Ureter (tissue), 1 donor: ENCODE results near the gene ACTBL2. TPM values are rescaled to one million over a fixed set of nuclear protein-coding genes. Genes with fewer than 3 reads are reported as not detected.

ENCODE experiments used
- DNase-seq: peaks from one replicate; pipeline ENCODE4 v3.0.0-alpha.2; 2020; ENCODE audit warnings: low spot score
- total RNA-seq: library from RNA; stranded (reverse); gene quantifications from one replicate; pipeline ENCODE4 v1.2.4, GENCODE V29; 2023
- donor health status: DM: yes; HTN: yes; CAD: no.

Gene ACTBL2
- total RNA-seq, 1 donor from 2014 or later: not detected

DNA sequence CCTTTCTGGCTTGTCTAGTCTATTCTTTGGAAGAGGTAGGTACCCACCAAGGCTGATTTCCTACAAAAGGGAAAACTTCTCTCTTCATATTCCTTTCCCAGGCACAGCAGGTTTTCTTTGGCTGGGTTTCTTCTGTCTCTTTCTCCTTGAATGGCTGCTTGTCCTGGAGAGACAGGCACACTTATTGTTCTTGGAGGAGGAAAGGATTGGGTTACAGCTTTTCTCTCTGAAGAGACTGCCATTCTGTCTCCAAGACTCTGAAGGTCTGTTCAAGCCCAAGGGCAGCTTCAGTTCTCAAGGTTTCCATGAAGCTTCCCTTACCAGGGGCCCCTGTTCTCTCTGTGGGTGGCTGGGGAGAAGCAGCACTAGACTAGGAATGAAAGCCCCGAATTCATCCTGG lies 33.9 kb downstream of the ACTBL2 start:
- no peak for DNase-seq

DNA sequence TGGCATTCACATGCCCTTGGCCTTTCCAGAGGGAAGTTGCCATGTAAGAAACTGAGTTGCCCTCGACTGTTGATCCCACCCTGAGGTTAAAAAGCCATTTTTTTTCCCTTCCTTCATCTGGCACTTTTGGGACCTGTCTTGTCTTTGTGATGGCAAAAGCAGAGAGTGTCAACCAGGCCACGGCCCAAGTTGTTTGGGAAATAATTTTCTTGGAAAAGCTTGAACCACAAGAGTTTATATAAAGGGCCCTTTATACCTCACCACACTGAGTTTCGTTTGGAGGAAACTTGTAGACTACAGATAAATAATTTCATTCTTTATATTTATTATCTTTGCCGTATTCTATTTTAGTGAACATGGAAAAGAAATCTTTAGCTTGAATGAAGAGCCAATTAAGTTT lies 34.3 kb downstream of the ACTBL2 start:
- no peak for DNase-seq

DNA sequence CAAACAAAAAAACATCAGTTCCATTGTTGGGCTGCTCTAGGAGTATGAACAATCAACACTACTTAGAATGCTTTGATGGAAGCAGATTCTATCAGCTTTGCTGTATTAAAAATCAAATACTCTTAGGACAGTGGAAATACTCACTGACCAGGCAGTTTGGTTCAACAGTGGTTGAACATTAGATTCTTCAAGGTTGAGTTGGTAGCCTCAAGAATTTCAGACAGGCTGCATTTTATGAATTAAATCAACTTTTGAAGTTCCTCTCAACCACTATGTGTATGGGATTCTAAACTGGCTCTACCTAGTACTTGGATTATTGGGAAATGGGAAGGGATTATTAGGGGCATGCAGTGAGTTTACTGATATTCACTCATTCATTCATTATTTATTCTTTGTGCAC lies 35.0 kb downstream of the ACTBL2 start:
- DNase-seq: no peak

DNA sequence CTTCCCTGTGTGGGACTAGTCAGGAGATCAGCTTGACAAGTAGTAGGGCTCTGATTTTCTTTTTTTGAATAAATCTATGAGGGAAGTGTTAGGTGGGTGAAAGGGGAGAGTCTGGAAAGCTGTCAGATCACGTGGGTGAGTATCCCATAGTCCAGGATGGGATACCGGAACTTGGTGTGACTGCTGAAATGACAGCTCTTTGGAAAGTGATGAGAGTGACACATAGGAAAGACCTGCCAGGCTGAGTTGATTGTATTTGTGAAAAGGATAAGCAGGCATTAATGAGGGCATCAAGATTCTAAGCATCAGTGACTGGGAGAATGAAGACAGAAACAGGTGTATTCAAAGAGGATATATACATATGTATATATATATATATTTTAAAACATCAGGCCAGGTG lies 35.6 kb downstream of the ACTBL2 start:
- DNase-seq: no peak

DNA sequence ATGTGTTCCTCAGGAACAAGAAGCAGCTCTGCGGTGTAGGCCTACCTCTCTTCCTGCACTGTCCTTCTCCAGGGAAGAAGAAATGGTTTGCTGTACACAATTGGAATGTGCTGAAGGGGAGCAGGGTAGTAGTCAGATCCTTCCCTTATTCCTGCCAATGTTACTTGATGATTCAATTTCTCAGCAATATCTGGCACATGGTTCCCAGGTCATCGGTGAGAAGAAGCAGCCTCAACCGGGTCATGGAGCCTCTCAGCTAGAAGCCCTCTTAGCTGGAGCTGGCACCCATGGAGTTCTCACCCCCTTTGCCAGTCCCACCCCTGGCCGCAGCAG lies 36.9 kb downstream of the ACTBL2 start:
- no peak for DNase-seq

DNA sequence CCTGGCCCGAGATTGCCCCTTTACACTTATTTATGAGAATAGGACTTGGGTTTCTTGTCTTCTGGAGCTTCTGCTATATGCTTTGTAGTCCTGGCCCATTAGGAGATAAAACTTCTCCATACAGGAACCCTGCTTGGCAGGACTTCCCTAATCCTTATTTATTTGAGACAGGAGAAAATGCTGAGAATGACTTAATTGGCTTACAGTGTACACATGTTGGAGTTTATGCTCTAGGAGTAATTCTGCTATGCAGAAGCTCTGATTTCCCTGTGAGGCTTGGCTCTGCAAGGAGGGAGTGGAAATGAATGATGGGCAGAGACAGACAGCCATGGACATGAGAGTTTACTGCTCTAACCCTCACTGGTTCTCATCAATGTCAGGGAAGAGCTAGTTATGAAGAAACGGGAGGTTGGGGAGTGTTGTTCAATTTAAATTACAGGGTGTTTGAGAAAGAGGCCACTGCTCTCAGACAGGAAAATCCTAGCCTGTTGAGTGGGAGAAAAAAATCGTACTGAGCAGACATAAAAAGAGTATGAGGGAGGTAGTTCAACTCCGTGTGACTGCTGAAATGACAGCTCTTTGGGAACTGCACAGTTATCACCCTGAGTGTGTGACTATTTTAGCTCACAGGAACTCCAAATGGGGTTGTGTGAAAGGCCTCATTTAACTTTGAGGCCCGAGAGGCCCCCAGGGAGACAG lies 37.5 kb downstream of the ACTBL2 start:
- DNase-seq: no peak

DNA sequence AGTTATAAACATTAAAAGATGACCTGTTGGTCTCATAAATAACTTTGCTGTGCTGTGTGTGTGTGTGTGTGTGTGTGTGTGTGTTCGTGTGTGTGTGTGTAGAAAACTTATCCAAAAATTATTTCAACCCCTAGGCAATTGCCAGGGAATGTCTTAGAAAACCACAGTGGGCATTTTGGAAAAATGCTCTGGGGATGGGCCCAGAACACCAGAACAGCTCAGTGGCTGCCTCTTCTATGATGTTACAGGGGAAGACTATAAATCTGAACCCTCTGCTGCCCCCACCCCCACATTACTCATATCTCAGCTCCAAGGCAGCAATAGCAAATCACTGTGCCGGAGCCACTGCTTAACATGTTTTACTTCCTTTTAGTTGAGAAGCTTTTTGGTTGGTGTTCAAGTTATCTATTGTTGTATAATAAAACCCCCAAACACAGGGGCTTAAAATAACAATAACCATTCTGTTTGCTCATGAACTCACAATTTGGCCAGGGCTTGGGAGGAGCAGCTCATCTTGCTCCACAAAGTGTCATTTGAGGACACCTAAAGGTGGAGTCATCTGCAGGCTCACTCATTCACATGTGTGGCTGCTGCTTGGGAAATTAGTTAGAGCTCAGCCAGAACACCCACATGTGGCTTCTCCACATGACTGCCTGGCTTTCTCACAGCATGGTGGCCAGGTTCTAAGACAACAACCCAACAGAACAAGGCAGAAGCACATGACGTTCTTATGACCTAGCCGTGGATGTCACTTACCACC lies 40.4 kb downstream of the ACTBL2 start:
- no peak for DNase-seq

DNA sequence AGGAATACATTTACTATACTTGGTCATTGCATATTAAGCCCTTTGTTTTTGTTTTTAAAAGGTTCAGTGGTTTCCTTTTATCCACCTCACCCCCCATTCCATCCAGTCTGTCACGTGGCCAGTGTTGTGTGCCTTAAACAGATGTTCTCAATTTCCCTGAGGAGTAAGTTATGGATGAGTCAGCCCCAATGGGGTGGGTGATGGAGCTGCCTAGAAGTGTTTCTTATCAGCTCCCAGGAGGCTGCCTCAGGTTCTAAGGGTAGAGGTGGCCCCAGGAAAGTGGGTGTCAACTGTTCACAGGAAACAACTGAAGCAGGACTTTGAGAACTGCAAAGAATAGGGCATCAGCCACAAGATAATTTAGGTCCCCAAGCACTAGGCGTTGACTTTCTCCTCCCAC lies 41.1 kb downstream of the ACTBL2 start:
- no peak for DNase-seq

DNA sequence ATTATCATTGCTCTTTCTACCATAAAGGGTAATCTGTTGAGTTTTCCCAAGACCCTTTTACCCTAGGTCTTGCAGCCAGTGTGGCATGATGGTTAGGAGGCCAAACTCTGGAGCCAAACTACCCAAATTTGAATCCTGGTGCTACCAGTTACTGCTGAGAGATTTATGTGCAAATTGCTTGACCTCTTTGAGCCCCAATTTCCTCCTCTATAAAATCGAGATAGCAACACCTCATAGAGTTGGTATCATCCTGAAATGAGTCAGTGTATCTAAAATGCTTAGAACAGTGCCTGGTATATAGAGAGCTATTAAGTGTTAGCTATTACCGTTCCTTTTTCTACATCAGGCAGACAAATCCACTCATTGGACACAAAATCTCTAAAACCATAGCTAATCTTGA lies 43.0 kb downstream of the ACTBL2 start:
- no peak for DNase-seq

DNA sequence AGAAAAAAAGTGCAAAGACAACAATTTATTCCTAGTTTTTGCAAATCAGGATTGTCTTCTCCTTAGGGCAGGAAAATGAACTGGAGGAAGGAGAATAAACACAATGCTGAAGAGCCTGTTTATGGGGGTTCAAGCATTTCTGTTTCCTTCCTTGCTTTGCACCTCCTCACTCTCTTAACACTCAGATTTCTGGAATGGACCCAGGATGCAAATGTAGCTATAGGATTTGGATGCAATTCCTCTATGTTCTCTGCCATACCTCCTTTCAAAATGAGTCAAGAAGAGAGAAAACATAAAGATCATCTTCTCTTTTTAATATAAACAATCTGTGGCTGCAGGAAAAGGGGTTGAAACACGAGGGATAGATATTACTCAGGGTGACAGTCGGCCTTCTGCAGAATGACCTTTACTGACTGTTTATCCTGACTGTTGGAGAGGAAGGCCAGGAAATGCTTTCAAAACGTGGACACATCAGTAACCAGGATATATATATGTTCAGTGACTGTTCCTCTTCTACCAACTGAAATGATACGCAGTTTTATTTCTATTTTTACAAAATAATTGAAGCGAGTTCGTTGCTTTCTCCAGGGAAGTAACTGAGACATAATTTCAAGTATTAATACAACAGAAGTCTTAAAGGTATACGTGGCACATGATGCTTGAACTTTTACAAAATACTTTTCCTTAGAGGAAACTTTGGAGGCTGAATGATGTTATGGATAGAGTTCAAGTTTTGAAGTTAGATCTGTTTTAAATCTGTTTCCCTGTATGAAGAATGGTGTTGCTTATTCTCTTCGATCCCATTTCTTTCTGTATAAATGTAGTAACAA lies 44.4 kb downstream of the ACTBL2 start:
- no peak for DNase-seq

DNA sequence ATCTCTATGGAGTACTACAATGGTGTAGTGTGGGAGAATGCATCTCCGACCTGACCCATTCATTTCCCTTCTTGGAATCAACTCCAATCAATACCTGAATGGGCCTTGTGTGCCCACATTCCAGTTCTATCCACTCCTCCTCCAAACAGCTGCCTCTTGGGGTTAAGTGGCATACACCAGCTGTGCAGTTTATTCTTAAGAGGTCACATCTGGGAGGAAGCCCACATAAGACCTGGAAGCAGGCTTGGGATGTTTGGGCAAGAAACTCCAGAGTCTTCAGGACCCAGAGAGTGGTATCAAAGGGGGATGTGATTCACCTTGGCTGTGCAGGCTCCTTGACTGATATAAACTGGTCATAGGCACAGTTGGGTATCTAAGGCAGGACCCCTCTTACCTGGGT lies 46.0 kb downstream of the ACTBL2 start:
- DNase-seq: no peak

DNA sequence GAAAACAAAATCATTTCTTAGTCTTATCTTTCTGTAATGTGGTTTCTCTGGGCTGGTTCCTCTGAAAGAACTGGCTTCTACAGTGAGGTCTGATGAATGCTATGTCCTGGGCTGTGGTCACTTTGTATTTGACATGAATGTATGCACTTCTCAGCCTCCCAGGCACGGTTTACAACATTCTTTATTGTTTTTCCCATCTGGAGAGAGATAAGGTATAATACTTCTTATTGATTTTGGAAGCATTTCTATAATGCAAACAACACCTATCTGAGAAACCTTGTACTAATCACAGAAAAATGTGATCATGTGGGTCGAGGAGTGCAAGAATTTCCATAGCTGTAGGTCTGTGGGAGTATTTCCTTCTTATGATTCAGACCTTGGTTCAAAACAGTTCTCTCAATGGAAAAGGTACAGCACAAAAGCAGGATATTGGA lies 46.9 kb downstream of the ACTBL2 start:
- DNase-seq: no peak

DNA sequence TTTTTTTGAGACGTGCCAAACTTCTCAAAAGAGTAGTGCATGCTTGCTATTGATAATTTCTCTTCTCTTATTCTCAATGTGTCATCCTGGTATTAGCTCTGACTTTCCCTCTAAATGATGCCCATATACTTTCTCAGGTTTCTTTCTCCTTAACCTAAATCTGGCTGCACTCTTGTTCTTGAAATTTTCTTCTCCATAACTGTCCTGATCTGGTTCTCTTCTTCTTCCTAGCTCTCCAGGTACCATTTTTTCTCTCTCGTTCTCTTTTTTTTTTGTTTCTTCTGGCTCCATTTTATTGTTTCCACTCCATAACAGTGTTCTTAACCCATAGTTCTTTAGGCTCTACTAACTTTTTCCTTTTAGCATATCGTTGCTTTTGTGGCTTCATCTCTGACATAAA lies 47.9 kb downstream of the ACTBL2 start:
- DNase-seq: no peak

DNA sequence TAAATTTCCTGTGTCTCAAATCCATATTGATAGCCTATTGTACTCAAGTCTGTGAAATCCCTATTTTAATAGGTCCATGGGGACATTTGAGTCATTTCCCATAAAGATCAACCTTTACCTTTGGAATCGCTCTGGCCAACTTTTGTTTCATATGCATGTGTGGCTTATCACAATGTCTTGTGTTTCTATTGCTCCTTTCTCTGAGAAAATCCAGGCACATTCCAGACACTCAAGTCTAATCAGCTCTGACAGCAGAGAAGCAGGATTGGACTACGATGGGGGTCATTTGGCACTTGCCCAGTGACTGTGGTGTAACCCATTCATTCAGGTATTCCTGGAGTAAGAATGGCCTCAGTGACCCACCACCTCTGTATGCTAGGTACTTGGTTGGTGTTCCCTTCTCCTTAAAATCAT lies 48.4 kb downstream of the ACTBL2 start:
- no peak for DNase-seq

DNA sequence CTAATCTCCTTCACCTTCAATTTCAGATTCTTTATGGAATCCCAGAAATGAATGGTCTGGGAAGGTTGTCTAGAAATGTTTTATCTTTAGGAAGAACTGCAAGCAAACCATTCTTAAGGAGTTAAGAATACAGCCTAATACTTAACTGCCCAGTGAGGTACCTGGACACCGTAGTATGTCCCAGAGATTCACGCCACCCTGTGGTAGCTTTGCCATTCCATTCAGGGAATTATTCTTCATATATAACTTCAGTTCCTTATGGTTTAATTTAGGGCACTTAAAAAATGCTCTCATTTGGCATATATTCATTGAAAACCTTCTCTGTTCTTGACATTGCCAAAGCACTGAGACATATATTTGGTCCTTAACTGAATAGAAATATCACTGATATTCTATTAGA lies 49.7 kb downstream of the ACTBL2 start:
- DNase-seq: no peak

DNA sequence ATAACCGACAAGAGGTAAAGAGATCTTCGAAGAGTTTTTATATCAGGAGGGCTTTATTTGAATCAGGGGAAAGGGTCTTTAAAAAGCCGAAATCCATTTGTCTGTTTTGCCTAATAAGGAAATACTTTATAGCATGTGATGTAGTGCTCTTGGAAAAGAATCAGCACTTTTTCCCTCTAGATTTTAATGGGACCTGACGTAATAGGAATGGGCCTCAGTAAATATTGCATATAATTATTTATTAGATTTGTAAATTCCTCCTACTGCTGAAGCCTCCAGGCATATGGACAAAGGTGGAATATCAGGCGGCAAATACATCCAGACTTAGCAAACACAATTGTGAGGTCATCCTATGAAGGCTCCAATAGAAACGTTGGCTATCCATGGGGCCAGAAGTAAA lies 50.9 kb downstream of the ACTBL2 start:
- DNase-seq: no peak
